K562 (cell line): ENCODE results near the gene GPR108. TPM values are rescaled to one million over a fixed set of nuclear protein-coding genes. Genes with fewer than 3 reads are reported as not detected.

Source experiments
- CCAR2 ChIP-seq: fragments of 200-400 bp; formaldehyde crosslinking; IDR thresholded peaks from 2 replicates; pipeline ENCODE4 v1.6.1; 2017; ENCODE audit warnings: mild to moderate bottlenecking, low read depth, low read length
- ELF2 ChIP-seq: fragments of 250-450 bp; sonication (Bioruptor Pico); IDR thresholded peaks from 2 replicates; pipeline ENCODE4 v1.5.0; 2021; ENCODE audit warnings: mild to moderate bottlenecking
- NCOA4 ChIP-seq: fragments of 450-650 bp; IDR thresholded peaks from 2 replicates; pipeline ENCODE4 v1.6.1; 2018; ENCODE audit warnings: mild to moderate bottlenecking; ENCODE audit not compliant: partially characterized antibody
- RAD21 ChIP-seq, 2 experiments: fragments of 250-450 bp in 1 of 2; fragments of 450-650 bp in 1 of 2; sonication (Bioruptor Pico) in 1 of 2; formaldehyde crosslinking in 1 of 2; IDR thresholded peaks in 1 of 2; conservative IDR thresholded peaks in 1 of 2; 2 replicates each; pipeline versions ENCODE4 v1.4.0 to v1.8.0; 2020 to 2022; ENCODE audit warnings: mild to moderate bottlenecking in 2 of 2, moderate library complexity in 1 of 2
- SOX6 ChIP-seq: fragments of 450-650 bp; IDR thresholded peaks from 2 replicates; pipeline ENCODE4 v1.6.1; 2014; ENCODE audit warnings: mild to moderate bottlenecking
- polyA plus RNA-seq, 8 experiments: library from polyadenylated mRNA; depleted of rRNA in 4 of 8; stranded (reverse) in 5 of 8; unstranded in 3 of 8; fragments of >200 nt; fragmentation: Nextera tagmentation in 2 of 8; fragmentation: Illumina TruSeq in 1 of 8; extraction: Ambion mirVana in 2 of 8; extraction: Trizol in 1 of 8; gene quantifications; 2 replicates each; pipeline versions ENCODE4 v1.2.1 to v1.2.3, GENCODE V29; 2011 to 2014; ENCODE audit warnings: inconsistent platforms in 1 of 8, missing spikeins in 1 of 8
- total RNA-seq, 7 experiments: library from RNA; depleted of rRNA in 6 of 7; stranded (reverse); fragments of >200 nt in 6 of 7; fragmentation: Illumina TruSeq in 2 of 7; extraction: Trizol in 2 of 7; gene quantifications; 2 replicates each; pipeline versions ENCODE4 v1.2.1 to v1.2.3, GENCODE V29; 2011 to 2021; ENCODE audit warnings: low replicate concordance in 1 of 7
- TF ChIP-seq, protein P1 (sequence below): IDR thresholded peaks from 2 replicates; pipeline ENCODE4 v1.6.1; 2016; ENCODE audit warnings: missing genetic modification characterization, missing compliant biosample characterization
- TF ChIP-seq, protein P2 (sequence below), 2 experiments: fragments of 450-650 bp; formaldehyde crosslinking in 1 of 2; IDR thresholded peaks; 2 replicates each; pipeline versions ENCODE4 v1.4.0 to v1.6.1; 2014 to 2020; ENCODE audit warnings: mild to moderate bottlenecking in 2 of 2, borderline replicate concordance in 1 of 2, low read depth in 1 of 2
- TF ChIP-seq, protein P3 (sequence below): fragments of 450-650 bp; IDR thresholded peaks from 2 replicates; pipeline ENCODE4 v1.6.1; 2016

GPR108 gene
- total and polyA plus RNA-seq, 9 of the 15 experiments (the other 6 are each of a cell fraction or from before 2014, with no cell fraction given): 2.4 to 33.2 (median 24.4) TPM

DNA sequence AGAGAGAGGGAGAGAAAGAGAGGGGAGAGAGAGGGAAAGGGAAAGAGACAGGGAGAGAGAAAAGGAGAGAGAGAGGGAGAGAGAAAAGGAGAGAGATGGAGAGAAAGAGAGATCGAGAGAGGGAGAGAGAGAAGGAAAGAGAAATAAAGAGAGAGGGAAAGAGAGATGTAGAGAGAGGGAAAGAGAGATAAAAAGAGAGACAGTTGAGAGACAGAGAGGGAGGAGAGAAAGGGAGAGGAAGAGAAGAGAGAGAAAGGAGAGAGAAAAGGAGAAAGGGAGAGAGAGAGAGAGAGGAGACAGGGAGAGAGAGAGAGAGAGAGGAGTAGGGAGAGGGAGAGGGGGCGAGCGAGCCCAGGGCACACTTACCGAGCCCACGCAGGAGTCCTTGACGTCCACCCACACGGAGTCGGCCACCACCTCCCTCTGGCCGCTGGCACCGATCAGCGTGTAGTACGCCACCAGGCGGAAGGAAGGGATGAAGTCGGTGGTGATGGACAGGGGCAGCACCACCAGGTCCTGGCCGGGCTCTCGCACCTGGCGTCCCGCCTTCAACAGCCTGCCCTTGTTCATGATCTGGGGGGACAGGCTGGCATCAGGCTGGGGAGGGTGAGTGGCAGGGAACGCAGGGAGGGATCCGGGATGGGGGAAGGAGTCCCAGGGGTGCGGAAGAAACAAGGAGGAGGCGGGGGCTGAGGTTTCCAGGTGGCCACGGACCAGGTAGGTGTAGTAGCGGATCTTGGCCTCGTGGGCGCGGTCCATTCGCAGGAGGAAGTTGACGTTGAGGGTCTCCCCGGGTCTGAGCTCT lies 26.9 kb downstream of the GPR108 start (continued):
- TF ChIP-seq, protein P1, sequence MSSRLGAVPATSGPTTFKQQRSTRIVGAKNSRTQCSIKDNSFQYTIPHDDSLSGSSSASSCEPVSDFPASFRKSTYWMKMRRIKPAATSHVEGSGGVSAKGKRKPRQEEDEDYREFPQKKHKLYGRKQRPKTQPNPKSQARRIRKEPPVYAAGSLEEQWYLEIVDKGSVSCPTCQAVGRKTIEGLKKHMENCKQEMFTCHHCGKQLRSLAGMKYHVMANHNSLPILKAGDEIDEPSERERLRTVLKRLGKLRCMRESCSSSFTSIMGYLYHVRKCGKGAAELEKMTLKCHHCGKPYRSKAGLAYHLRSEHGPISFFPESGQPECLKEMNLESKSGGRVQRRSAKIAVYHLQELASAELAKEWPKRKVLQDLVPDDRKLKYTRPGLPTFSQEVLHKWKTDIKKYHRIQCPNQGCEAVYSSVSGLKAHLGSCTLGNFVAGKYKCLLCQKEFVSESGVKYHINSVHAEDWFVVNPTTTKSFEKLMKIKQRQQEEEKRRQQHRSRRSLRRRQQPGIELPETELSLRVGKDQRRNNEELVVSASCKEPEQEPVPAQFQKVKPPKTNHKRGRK (tag): peak; percentile 98
- TF ChIP-seq, protein P2, sequence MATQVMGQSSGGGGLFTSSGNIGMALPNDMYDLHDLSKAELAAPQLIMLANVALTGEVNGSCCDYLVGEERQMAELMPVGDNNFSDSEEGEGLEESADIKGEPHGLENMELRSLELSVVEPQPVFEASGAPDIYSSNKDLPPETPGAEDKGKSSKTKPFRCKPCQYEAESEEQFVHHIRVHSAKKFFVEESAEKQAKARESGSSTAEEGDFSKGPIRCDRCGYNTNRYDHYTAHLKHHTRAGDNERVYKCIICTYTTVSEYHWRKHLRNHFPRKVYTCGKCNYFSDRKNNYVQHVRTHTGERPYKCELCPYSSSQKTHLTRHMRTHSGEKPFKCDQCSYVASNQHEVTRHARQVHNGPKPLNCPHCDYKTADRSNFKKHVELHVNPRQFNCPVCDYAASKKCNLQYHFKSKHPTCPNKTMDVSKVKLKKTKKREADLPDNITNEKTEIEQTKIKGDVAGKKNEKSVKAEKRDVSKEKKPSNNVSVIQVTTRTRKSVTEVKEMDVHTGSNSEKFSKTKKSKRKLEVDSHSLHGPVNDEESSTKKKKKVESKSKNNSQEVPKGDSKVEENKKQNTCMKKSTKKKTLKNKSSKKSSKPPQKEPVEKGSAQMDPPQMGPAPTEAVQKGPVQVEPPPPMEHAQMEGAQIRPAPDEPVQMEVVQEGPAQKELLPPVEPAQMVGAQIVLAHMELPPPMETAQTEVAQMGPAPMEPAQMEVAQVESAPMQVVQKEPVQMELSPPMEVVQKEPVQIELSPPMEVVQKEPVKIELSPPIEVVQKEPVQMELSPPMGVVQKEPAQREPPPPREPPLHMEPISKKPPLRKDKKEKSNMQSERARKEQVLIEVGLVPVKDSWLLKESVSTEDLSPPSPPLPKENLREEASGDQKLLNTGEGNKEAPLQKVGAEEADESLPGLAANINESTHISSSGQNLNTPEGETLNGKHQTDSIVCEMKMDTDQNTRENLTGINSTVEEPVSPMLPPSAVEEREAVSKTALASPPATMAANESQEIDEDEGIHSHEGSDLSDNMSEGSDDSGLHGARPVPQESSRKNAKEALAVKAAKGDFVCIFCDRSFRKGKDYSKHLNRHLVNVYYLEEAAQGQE (IDR thresholded peaks at IDR 0.05; ENCODE audit: borderline replicate concordance): peak; percentile 45
- TF ChIP-seq, protein P2 (CRISPR knock-in tag; IDR thresholded peaks at IDR 0.05; ENCODE audit: low read depth): no peak
- TF ChIP-seq NCOA4: no peak
- TF ChIP-seq, protein P3, sequence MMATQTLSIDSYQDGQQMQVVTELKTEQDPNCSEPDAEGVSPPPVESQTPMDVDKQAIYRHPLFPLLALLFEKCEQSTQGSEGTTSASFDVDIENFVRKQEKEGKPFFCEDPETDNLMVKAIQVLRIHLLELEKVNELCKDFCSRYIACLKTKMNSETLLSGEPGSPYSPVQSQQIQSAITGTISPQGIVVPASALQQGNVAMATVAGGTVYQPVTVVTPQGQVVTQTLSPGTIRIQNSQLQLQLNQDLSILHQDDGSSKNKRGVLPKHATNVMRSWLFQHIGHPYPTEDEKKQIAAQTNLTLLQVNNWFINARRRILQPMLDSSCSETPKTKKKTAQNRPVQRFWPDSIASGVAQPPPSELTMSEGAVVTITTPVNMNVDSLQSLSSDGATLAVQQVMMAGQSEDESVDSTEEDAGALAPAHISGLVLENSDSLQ: peak; percentile 80
- no peak for TF ChIP-seq SOX6
- TF ChIP-seq ELF2 (CRISPR knock-in tag): no peak
- TF ChIP-seq CCAR2: no peak
- peak in 1 of 2 experiments; percentile 26; a peak in 1 of 4 replicates for TF ChIP-seq RAD21 (CRISPR knock-in tag; conservative IDR thresholded peaks at IDR 0.05 in 1 of 2, IDR thresholded peaks at IDR 0.05 in 1 of 2)
- TF ChIP-seq, all 486 proteins: peak for 9
